Measurements from ENCODE around the gene LRP1-AS. TPM values are rescaled to one million over a fixed set of nuclear protein-coding genes. Genes with fewer than 3 reads are reported as not detected.
"Not testable (repeated sequence)": the region's sequence is repeated elsewhere in the genome, so short reads cannot be mapped to it uniquely, and the experiment has no call there.

The LRP1-AS gene
- total RNA-seq, 1 donor from 2014 or later: not detected

DNA sequence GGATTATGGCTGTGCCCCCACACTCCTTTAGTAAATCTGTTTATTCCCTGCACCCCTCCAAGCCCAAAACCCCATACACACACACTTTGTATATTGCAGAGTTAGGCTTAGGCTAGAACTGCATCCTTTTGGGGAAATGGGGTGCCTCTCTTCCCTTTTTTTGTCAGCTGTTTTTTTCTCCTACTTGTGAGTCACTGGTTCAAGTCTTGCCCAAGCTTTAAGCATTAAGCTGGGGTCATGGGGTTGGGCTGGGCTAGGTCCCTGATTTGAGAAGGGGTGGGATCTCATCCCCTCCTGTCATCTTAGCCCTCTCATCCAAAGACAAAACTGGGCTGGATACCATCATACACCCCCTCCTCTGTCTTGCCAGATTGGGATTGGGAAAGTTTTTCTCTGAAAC, 17.5 kb downstream of the LRP1-AS start:
- DNase-seq (ENCODE audit: low spot score) (no peak), ATAC-seq (no peak)
- intact Hi-C loops (cut with DNase I): loop anchor here (5.0 kb wide), 1 partner anchor 47 kb away; no protein-coding TSS in a partner anchor

DNA sequence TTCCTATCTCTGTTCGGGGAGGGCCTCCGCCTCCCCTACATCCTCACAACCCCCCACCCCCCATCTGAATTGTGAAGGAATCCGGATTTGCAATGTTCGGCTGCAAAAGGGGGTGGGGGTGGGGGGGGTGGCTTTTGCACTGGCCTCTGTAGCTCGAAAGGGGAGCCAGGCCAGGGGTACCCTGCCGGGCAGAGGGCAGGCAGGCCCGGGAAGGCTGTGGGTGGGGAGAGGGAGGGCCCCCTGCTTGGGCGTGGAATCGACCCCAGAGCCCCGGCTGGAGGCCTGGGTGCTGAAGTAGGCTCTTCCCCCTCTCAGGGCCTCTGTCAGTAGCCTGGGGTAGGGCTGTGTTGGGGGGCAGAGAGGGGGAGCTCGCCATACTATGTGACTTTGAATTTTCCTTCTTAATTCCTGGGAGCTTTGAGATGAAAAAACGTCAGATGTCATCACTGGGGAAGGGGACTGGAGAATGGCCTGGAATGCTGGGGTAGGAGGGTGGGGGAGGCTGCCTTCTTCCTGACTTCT, 18.0 kb downstream of the LRP1-AS start:
- intact Hi-C loops (cut with DNase I): no loop called here
- DNase-seq (ENCODE audit: low spot score) (no peak), ATAC-seq (no peak)

DNA sequence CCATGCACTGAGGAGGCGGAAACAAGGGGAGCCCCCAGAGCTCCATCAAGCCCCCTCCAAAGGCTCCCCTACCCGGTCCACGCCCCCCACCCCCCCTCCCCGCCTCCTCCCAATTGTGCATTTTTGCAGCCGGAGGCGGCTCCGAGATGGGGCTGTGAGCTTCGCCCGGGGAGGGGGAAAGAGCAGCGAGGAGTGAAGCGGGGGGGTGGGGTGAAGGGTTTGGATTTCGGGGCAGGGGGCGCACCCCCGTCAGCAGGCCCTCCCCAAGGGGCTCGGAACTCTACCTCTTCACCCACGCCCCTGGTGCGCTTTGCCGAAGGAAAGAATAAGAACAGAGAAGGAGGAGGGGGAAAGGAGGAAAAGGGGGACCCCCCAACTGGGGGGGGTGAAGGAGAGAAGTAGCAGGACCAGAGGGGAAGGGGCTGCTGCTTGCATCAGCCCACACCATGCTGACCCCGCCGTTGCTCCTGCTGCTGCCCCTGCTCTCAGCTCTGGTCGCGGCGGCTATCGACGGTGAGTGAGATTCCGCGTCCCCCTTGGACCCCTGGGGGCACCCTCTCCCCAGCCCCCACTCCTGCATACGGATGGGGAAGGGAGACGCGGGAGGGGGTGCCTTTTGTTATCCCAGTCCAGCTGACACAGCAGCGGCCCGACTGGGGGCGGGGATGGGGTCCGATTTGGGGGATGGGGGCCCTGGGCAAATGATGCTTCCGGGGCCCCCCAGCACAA, 18.7 kb downstream of the LRP1-AS start:
- intact Hi-C loops (cut with DNase I): no loop called here
- peak; percentile 0 for ATAC-seq
- no peak for DNase-seq (ENCODE audit: low spot score)

DNA sequence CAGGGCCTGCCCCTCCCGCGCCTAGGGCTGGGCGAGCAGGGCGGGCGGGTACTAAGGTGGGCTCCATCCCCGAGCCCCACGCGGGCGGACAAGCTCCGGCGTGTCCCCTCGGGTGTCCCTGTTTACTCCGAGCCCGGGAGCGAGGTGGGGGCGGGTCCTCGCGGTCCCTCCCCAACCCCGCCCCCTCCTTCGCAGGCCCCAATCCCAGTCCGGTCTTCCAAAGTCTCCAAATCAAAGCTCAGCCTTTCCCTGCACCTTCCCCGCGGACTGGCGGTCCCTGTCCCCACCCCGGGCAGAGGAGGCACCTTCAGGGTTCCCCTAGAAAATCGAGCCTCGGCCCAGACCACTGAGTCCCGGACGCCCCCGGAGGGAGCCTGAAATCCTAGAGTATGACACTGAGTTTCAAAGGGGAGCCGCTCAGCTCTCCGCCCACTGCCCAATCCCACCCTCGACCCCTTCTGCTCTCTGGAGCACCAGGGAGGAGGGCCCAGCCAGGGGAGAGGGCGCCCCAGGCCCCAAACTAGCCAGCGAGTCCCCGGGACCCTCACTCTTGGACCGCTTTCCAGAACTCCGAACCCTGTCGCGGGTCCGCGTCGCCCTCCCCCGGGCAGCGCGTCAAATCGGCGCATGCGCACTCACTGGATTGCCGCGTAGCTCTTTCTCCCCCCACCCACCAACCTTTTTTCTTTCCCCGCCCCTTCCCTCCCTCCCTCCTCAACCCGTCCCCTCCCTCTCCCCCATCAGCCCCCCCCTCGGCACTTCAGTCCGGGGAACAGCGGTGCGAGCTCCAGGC, 19.5 kb downstream of the LRP1-AS start, which contains the start of gene LRP1:
LRP1 (plus strand) TSS at position 758 of the 793 bp plus-strand sequence. CDS start 482 bp downstream, outside the sequence.
- intact Hi-C loops (cut with DNase I): no loop called here
- DNase-seq (ENCODE audit: low spot score): peak; percentile 95
- ATAC-seq: peak; percentile 83

DNA sequence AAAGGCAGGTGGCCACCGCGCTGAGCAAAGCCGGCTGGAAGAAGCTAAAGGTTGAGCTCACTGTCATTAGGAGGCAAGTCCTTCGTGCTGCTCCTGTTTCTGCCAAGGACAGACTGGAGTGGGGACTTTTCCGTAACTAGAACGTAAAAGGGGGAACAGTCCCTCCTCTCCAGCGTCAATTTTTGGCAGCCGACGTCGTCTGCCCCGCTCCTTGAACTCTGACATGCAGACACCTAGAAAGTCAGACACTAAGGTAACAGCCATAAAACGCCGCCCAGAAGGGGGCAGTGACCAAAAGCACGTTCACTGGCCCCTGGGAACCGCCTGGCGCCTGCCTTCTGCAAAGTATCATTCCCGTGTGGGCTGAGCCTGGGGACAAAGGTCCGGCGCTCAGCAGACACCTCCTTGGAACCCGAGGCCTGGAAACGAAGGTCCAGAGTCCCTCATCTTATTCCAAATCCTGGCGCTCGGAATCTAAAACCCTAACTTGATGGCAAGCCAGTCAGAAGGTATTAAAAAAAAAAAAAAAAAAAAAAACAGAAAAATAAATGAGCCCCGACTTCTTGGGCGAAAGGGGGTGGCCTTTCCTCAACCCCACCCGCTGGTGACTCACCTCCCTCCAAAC, 20.2 kb downstream of the LRP1-AS start:
- intact Hi-C loops (cut with DNase I): no loop called here
- ATAC-seq: peak; percentile 20
- DNase-seq (ENCODE audit: low spot score): peak; percentile 84

DNA sequence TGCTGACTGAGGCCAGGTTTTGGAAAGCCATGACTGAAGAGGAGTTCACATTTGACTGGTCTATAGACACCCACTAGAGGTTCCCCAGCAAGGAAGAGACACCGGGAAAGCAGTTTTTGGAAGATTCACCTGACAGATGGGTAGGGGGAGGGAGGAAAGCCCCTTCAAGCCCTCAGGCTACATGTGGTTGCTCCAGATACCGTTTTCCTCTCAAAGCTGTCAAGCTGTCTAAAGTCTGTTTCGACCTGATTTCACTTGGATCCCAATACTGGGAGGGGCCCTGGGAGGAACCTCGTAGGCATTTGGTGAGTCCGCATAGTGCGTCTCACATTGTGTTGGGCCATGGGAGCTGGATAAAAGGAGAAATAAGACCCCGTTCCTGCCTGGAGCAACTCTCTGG, 20.9 kb downstream of the LRP1-AS start:
- no peak for DNase-seq (ENCODE audit: low spot score)
- intact Hi-C loops (cut with DNase I): no loop called here
- no peak for ATAC-seq

DNA sequence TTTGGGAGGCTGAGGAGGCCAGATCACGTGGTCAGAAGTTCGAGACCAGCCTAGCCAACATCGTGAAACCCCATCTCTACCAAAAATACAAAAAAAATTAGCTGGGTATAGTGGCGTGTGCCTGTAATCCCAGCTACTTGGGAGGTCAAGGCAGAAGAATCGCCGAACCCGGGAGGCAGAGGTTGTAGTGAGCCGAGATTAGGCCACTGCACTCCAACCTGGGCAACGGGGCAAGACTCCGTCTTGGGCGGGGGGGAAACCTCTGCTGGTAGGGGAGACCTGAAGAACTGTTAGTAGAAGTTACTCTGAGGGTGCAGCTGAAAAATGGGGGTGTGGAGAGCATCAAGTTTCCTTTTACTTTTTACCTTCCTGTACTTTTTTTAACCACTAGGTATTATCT, 21.4 kb downstream of the LRP1-AS start:
- intact Hi-C loops (cut with DNase I): no loop called here
- ATAC-seq: no peak
- no peak for DNase-seq (ENCODE audit: low spot score)

DNA sequence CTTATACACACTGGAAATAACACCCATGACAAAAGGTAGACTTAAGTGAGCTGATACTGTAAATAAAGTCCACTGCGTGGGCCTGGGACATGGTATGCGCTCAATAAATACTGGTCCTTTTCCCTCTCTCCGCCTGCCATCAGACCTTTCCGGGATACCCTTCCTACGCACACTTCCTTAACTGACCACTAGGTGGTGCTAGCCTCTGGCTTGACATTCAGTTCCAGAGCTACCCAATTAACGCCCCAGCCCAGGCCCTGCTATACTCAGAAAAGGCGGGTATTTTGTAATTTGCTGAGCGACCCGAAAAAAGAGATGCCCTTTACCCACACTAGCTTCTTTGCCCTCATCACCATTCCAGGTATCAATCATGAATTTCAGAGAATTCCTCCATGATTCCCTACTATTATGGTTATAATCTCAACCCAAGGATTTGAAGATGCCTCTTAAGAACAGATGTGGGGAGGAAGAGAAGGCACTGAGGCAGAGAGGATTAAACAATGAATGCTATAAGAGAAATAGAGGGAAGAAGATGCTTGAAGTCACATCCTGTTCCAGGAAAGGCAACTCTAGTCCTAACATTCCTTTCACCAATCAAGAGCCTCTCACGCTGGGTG, 23.1 kb downstream of the LRP1-AS start:
- ATAC-seq: peak; percentile 15
- intact Hi-C loops (cut with DNase I): no loop called here
- peak; percentile 91 for DNase-seq (ENCODE audit: low spot score)

DNA sequence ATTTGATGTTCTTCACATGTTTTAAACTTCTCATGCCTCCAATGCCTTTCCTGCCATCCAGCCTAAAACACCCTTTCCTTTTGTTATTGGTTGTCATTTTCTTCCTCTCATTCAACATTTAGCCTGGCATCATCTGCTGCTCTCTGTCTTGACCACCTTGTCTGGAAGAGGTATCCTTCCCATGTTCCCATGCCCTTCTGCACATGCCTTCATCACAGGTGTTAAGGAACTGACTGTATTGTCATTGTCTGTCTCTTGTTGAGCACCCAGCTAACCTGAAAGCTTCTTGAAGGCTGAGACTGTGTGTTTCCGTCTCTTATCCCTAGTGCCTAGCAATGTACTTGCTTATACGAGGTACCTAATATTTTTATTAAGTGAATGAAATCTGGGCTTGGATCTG, 23.6 kb downstream of the LRP1-AS start:
- intact Hi-C loops (cut with DNase I): no loop called here
- no peak for DNase-seq (ENCODE audit: low spot score)

DNA sequence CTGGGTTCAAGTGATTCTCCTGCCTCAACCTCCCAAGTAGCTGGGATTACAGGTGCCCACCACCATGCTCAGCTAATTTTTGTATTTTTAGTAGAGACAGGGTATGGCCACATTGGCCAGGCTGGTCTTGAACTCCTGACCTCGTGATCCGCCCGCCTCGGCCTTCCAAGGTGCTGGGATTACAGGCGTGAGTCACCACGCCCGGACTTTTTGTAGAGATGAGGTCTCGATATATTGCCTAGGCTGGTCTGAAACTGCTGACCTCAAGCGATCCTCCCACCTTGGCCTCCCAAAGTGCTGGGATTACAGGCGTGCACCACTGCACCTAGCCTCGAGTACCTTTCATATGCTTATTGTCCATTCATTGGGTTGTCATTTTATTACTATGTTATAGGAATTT, 26.7 kb downstream of the LRP1-AS start:
- DNase-seq (ENCODE audit: low spot score); ATAC-seq; intact Hi-C loops (cut with DNase I): not testable (repeated sequence)

More for the DNA sequence above, 23.6 kb downstream of the LRP1-AS start:
- no peak for ATAC-seq

DNA sequence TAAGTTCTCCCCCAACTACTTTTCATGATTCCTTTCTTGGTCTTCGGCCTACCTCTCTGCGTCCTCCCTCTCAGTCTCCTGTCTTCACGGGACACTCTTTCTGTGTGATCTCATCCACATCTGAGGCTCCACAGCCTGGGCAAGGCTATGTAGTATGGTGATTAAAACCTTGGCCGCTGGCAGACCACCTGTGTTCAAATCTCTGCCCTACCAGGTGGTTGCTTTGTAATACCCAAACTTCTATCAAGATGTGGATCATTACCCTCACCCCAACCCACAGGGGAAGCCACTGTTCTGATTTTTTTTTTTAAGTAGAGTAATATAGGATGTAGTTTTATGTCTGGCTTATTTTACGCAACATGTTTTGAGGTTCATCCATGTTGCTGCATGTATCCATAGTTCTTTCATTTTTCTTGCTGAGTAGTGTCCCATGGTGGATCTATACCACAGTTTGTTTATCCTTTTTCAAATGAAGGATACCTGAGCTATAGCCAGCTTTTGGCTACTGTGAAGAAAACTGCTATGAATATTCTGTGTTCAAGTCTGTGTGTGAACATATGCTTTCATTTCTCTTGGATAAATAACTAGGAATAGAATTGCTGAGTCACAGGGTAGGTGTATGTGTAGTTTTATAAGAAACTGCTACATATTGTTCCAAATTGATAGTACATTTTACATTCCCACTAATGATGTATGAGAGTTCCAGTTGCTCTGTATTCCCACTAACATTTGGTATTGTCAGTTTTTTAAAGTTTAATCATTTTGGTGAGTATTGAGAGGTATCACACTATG, 27.9 kb downstream of the LRP1-AS start:
- DNase-seq (ENCODE audit: low spot score) (no peak), ATAC-seq (peak; percentile 7)
- intact Hi-C loops (cut with DNase I): no loop called here

DNA sequence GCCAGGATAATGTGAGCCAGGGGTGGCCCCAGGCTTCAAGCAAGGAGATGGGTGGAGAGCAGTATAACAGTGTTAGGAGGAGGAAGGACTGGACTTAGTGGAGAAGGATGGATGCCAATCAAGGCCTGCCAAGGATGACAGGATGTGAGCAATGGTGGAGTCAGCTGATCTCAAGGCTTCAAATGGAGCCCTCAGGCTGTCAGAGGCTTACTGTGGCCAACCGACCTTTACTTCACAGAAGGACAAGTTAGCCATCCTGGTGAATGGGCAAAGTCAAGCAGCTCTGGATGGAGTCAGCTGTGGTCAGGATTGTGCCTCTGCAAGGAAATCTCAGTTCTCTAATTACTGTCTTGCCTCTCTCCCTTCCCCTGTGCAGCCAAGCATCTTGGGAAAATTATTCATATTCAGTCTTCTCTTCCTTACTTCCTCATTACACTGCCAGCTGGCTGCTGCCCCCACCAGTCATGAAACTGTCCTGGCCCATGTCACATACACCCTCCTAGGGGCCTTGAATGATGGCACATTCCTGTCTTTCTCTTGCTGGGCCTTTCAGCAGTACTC, 28.6 kb downstream of the LRP1-AS start:
- peak; percentile 76 for ATAC-seq
- no peak for DNase-seq (ENCODE audit: low spot score)
- intact Hi-C loops (cut with DNase I): no loop called here

DNA sequence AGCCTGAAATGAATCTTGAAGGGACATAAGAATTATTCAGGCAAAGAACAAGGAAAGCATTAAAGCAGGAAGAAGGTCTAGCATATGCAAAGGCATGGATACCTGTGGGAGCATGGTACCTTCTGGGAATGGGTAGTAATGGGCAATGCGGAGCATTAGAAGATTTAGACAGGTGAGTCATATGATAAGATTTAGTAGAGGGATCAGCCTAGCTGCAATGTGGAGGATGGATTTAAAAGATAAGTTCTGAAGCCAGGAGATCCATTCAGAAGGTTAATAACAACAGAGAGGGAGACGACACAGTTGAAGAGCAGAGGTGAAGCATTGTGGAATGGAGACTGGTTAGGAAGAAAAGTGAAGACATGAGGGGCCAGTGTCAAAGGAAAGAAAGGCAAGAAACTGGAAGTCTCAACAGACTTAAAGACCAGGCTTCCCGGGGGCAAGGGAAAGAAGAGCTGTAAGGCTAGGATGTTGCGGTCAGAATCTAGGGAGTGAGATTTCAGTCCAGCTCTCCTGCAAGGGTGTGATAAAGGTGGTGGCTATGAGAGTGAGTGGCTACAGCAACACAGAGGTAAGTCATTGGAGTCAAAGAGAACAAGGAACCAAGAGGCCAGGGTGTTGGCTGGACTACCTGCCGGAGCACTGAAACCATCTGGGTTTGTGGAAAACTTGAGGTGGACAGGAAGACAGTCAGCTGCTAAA, 30.7 kb downstream of the LRP1-AS start:
- DNase-seq (ENCODE audit: low spot score) (no peak), ATAC-seq (no peak)
- intact Hi-C loops (cut with DNase I): no loop called here

DNA sequence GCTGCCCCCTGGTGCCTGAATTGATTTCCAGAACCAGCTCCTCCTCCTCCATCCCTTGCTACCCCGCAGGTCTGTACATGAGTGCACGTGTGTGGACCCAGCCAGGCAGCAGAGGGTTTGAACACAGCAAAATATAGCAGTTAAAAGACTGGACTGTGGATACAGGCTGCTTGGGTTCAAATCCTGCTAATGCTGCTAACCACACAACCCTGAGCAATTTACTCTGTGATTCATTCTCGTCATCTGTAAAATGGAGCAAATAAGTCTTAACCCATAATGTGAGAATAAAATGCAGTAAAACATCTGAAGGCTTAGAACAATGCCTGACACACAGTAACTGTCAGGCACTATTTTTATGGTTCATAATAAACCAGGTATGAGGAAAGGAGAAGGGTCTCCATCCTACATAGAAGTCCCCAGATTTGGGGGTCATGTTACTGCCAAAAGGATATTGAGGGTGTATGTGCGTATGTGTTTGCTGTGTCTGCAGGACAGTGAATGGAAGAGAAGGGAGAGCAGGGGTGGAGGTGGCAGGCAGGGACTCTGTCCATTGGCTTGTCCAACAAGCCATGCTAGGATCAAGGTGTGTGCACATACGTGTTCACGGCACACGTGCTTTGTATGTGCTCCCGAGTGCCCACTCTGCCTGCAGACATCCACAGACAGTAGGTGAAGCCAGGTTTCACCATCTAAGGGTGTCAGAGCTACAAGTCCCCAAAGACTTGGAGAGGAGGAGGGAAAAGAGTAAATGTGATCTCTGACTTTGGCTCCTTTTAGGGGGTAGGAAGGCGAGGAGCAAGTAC, 34.7 kb downstream of the LRP1-AS start:
- DNase-seq (ENCODE audit: low spot score): no peak
- intact Hi-C loops (cut with DNase I): no loop called here
- peak; percentile 70 for ATAC-seq

DNA sequence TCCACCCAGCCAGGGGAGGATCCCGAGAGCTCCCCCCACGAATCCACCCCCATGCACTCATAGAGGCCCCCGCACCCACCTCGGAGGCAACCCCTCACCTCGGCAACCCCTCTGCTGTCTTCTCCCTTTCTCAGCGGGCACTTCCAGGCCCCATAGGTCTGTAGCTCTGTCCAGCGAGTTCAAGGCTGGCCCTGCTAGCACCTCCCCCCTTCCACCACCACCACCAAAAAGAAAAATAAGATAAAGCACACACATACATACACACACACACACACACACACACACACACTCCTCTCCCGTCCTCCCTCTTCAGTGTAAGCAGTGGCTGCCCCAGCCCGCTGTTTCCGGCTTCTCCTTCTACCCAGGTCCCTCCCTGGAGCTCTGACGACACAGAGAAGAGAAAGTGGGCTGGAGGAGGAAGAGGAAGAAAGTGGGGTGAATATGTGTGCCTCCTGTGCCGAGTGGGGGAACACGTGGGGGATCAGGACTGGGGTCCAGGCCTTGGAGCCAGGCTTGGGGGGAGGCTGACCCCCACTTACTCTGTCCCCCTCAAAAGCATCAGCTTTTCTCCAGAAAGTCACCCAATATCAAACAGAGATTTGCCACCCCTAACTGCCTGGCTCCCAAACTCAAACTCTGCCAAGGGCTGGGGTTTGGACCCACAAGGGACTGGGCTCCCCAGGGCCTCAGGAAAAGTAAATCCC, 36.2 kb downstream of the LRP1-AS start, which contains the start of gene STAT6:
STAT6 (minus strand) TSS at position 332 of the 704 bp plus-strand sequence. CDS start 3,084 bp downstream, outside the sequence.
- intact Hi-C loops (cut with DNase I): no loop called here
- peak; percentile 85 for ATAC-seq
- DNase-seq (ENCODE audit: low spot score): peak; percentile 90

Data from sciatic nerve (tissue), 2 donors.